Testis (tissue), 2 donors: ENCODE results near the gene KCNJ4.

Experiments used
- CTCF ChIP-seq, 3 experiments: fragments of 450-650 bp in 2 of 3; fragments of 200-600 bp in 1 of 3; sonication (generic) in 1 of 3; IDR thresholded peaks; one replicate each; pipeline ENCODE4 v1.5.1; 2016 to 2019; ENCODE audit warnings: antibody characterized with exemption in 3 of 3, mild to moderate bottlenecking in 2 of 3, moderate library complexity in 1 of 3
- POLR2A ChIP-seq: fragments of 450-650 bp; IDR thresholded peaks from one replicate; pipeline ENCODE4 v1.6.1; 2017; ENCODE audit warnings: antibody characterized with exemption, mild to moderate bottlenecking, moderate library complexity

- no peak for TF ChIP-seq CTCF (IDR thresholded peaks at IDR 0.05)
- no peak for TF ChIP-seq POLR2A
Observed at GRCh38 chr22:38426628-38427027, 28.4 kb downstream of the KCNJ4 start.
